GM13977 (cell line): ENCODE results near the gene SSBP1.

Experiments
- DNase-seq: peaks from one replicate; pipeline ENCODE4 v3.0.0; 2012; ENCODE audit warnings: low spot score
- CTCF ChIP-seq: IDR thresholded peaks from 2 replicates; pipeline ENCODE4 v1.5.1; 2012; ENCODE audit warnings: mild to moderate bottlenecking, control low read depth; ENCODE audit not compliant: insufficient read depth; ENCODE audit errors: extremely low read depth, missing control alignments
- in situ Hi-C: fragments of 300-500 bp; cut with MboI; formaldehyde crosslinking; loops from one replicate; pipeline ENCODE4 v1.12.0; 2022; ENCODE audit warnings: low sequenced_read_pairs, low pct_unique_long_range_greater_than_20kb, mixed read lengths, inconsistent platforms; ENCODE audit not compliant: unreplicated experiment

Gene SSBP1

GRCh38 chr7:141697211-141697871 lies 40.8 kb upstream of the SSBP1 start:
- in situ Hi-C loops: no loop called here
- DNase-seq: no peak
- no peak for TF ChIP-seq CTCF

GRCh38 chr7:141698247-141699015 lies 39.7 kb upstream of the SSBP1 start:
- DNase-seq: no peak
- in situ Hi-C loops: no loop called here
- no peak for TF ChIP-seq CTCF

- TF ChIP-seq CTCF: no peak
- in situ Hi-C loops: no loop called here
- DNase-seq: no peak
Observed at GRCh38 chr7:141699860-141700259, 38.3 kb upstream of the SSBP1 start.

- TF ChIP-seq CTCF: no peak
- in situ Hi-C loops: no loop called here
- no peak for DNase-seq
Observed at GRCh38 chr7:141700296-141700847, 37.8 kb upstream of the SSBP1 start.

GRCh38 chr7:141700848-141701371 lies 37.2 kb upstream of the SSBP1 start:
- DNase-seq: peak; percentile 28
- in situ Hi-C loops: no loop called here
- TF ChIP-seq CTCF: no peak

GRCh38 chr7:141701489-141702046 lies 36.6 kb upstream of the SSBP1 start:
- peak; percentile 88 for DNase-seq
- in situ Hi-C loops: no loop called here
- TF ChIP-seq CTCF: no peak
